Ishikawa (cell line): Measurements from ENCODE around the gene MTX1.

ENCODE experiments used
- CEBPB ChIP-seq: IDR thresholded peaks from 2 replicates; pipeline ENCODE4 v1.6.1; 2012
- EGR1 ChIP-seq: IDR thresholded peaks from 2 replicates; pipeline ENCODE4 v1.6.1; 2012
- EP300 ChIP-seq: IDR thresholded peaks from 2 replicates; pipeline ENCODE4 v1.6.1; 2012; ENCODE audit warnings: borderline replicate concordance
- MAX ChIP-seq: IDR thresholded peaks from 2 replicates; pipeline ENCODE4 v1.6.1; 2012
- RAD21 ChIP-seq: IDR thresholded peaks from 2 replicates; pipeline ENCODE4 v1.6.1; 2012; ENCODE audit warnings: low read depth
- REST ChIP-seq: IDR thresholded peaks from 2 replicates; pipeline ENCODE4 v1.6.1; 2012; ENCODE audit warnings: low read depth, mild to moderate bottlenecking
- TCF12 ChIP-seq: IDR thresholded peaks from 2 replicates; pipeline ENCODE4 v1.6.1; 2012; ENCODE audit warnings: low read depth

- TF ChIP-seq TCF12, result no peak
- peak; percentile 71; the same call in 1 of the 2 replicates for TF ChIP-seq EGR1
- no peak for TF ChIP-seq RAD21
- no peak for TF ChIP-seq MAX
- no peak for TF ChIP-seq REST
- TF ChIP-seq CEBPB, result no peak
- TF ChIP-seq EP300, result no peak
Observed at GRCh38 chr1:155218854-155219591, 10.5 kb downstream of the MTX1 start.
